H1 (cell line): ENCODE measurements around the gene RPS6KA2. TPM values are rescaled to one million over a fixed set of nuclear protein-coding genes. Genes with fewer than 3 reads are reported as not detected.

Experiments
- CTCF ChIA-PET: fragments of 300-600 bp; sonication (Branson Sonifier 250); formaldehyde crosslinking; loops from one replicate; lab custom pipeline; 2021; ENCODE audit not compliant: partially characterized antibody; lab: Charles Lee
- POLR2A ChIA-PET: fragments of 300-600 bp; sonication (Branson Sonifier 250); formaldehyde crosslinking; loops from one replicate; lab custom pipeline; 2021; ENCODE audit warnings: inconsistent platforms; ENCODE audit not compliant: partially characterized antibody; lab: Charles Lee
- DNase-seq, 2 experiments: peaks; one replicate each; pipeline versions ENCODE4 v3.0.0 to v3.0.0-alpha.2; 2010 to 2022; ENCODE audit warnings: low spot score in 2 of 2, low read depth in 1 of 2, mixed read lengths in 1 of 2
- FAIRE-seq: peaks from 2 replicates; lab custom pipeline; 2011; peaks lifted over from hg19 to GRCh38; lab: Jason Lieb, UNC
- H2AFZ ChIP-seq: 2 replicates; pipeline ENCODE4 v1.8.1; 2012; ENCODE audit warnings: low read length, inconsistent platforms
- H2AK5ac ChIP-seq: 2 replicates; pipeline ENCODE4 v1.6.1; 2013; ENCODE audit warnings: low read depth, low read length
- H2BK120ac ChIP-seq: replicated peaks from 2 replicates; pipeline ENCODE3; 2013; ENCODE audit warnings: low read depth, low read length, inconsistent platforms
- H2BK12ac ChIP-seq: 2 replicates; pipeline ENCODE4 v1.6.1; 2013; ENCODE audit warnings: low read depth, low read length
- H2BK15ac ChIP-seq: 2 replicates; pipeline ENCODE4 v1.6.1; 2013; ENCODE audit warnings: low read length
- H2BK20ac ChIP-seq: 2 replicates; pipeline ENCODE4 v1.6.1; 2013; ENCODE audit warnings: low read length
- H2BK5ac ChIP-seq: 2 replicates; pipeline ENCODE4 v1.6.1; 2013; ENCODE audit warnings: low read depth, low read length
- H3K14ac ChIP-seq: 2 replicates; pipeline ENCODE4 v1.6.1; 2013; ENCODE audit warnings: inconsistent platforms; ENCODE audit not compliant: insufficient read length
- H3K18ac ChIP-seq: 2 replicates; pipeline ENCODE4 v1.6.1; 2013; ENCODE audit warnings: low read length; ENCODE audit errors: extremely low read depth
- H3K23ac ChIP-seq: 2 replicates; pipeline ENCODE4 v1.6.1; 2013; ENCODE audit warnings: inconsistent platforms; ENCODE audit not compliant: insufficient read length
- H3K23me2 ChIP-seq: 2 replicates; pipeline ENCODE4 v1.6.1; 2013; ENCODE audit warnings: low read depth, low read length
- H3K27ac ChIP-seq: 2 replicates; pipeline ENCODE4 v1.6.1; 2011; ENCODE audit warnings: low read depth, low read length, inconsistent platforms
- H3K27me3 ChIP-seq, 4 experiments: replicated peaks in 1 of 4; 1 replicate in 1 of 4; 2 replicates in 3 of 4; pipeline versions ENCODE4 v1.6.1 to v1.8.1; 2011 to 2013; ENCODE audit warnings: low read length in 3 of 4, mild to moderate bottlenecking in 3 of 4, inconsistent platforms in 2 of 4, mixed read lengths in 2 of 4, moderate library complexity in 1 of 4; ENCODE audit not compliant: control insufficient read depth in 3 of 4, insufficient read depth in 3 of 4; ENCODE audit errors: extremely low read depth in 1 of 4
- H3K36me3 ChIP-seq, 4 experiments: 2 replicates each; pipeline versions ENCODE4 v1.6.1 to v1.8.1; 2011 to 2013; ENCODE audit warnings: mild to moderate bottlenecking in 4 of 4, low read length in 3 of 4, moderate library complexity in 2 of 4, control low read depth in 1 of 4, inconsistent platforms in 1 of 4; ENCODE audit not compliant: insufficient read depth in 4 of 4, control insufficient read depth in 2 of 4
- H3K4ac ChIP-seq: replicated peaks from 2 replicates; pipeline ENCODE3; 2013; ENCODE audit warnings: low read length, low read depth, mixed read lengths, inconsistent platforms; ENCODE audit not compliant: insufficient read length
- H3K4me1 ChIP-seq, 4 experiments: replicated peaks in 1 of 4; 1 replicate in 1 of 4; 2 replicates in 3 of 4; pipeline versions ENCODE4 v1.6.1 to v1.8.1; 2011 to 2013; ENCODE audit warnings: low read length in 3 of 4, inconsistent platforms in 2 of 4, mixed read lengths in 1 of 4; ENCODE audit not compliant: insufficient read depth in 4 of 4, control insufficient read depth in 3 of 4
- H3K4me2 ChIP-seq, 2 experiments: 2 replicates each; pipeline versions ENCODE4 v1.6.1 to v1.8.1; 2011 to 2013; ENCODE audit warnings: low read depth in 2 of 2, low read length in 2 of 2, control low read depth in 1 of 2, inconsistent platforms in 1 of 2, mild to moderate bottlenecking in 1 of 2; ENCODE audit not compliant: insufficient read depth in 1 of 2
- H3K4me3 ChIP-seq, 4 experiments: fragments of 200-600, 300-600 bp in 1 of 4; sonication (generic), shearing (Covaris generic), sonication (Bioruptor Twin) in 1 of 4; 2 replicates each; pipeline versions ENCODE4 v1.5.1 to v1.8.1; 2011 to 2016; ENCODE audit warnings: low read length in 4 of 4, low read depth in 3 of 4, control low read depth in 2 of 4, inconsistent platforms in 2 of 4, mild to moderate bottlenecking in 2 of 4, mixed read lengths in 1 of 4, moderate library complexity in 1 of 4; ENCODE audit not compliant: insufficient read depth in 2 of 4; ENCODE audit errors: extremely low read depth in 1 of 4
- H3K56ac ChIP-seq: replicated peaks from 2 replicates; pipeline ENCODE3; 2013; ENCODE audit warnings: low read depth, mild to moderate bottlenecking, mixed read lengths, low read length, inconsistent platforms; ENCODE audit not compliant: insufficient read length
- H3K79me1 ChIP-seq: 2 replicates; pipeline ENCODE4 v1.6.1; 2013; ENCODE audit warnings: low read depth, low read length, control low read depth
- H3K79me2 ChIP-seq, 2 experiments: 2 replicates each; pipeline versions ENCODE4 v1.6.1 to v1.8.1; 2012 to 2013; ENCODE audit warnings: low read length in 2 of 2, mild to moderate bottlenecking in 2 of 2, inconsistent platforms in 1 of 2; ENCODE audit not compliant: insufficient read depth in 2 of 2, control insufficient read depth in 1 of 2
- H3K9ac ChIP-seq, 4 experiments: replicated peaks in 1 of 4; 1 replicate in 1 of 4; 2 replicates in 3 of 4; pipeline versions ENCODE4 v1.6.1 to v1.8.1; 2011 to 2013; ENCODE audit warnings: low read depth in 3 of 4, low read length in 3 of 4, control low read depth in 2 of 4, mild to moderate bottlenecking in 2 of 4, moderate library complexity in 2 of 4, inconsistent platforms in 1 of 4; ENCODE audit errors: extremely low read depth in 1 of 4
- H3K9me3 ChIP-seq, 2 experiments: 2 replicates each; pipeline versions ENCODE4 v1.6.1 to v1.8.1; 2012 to 2013; ENCODE audit warnings: mild to moderate bottlenecking in 2 of 2, moderate library complexity in 2 of 2, control low read depth in 1 of 2, inconsistent platforms in 1 of 2, low read depth in 1 of 2, low read length in 1 of 2, mixed read lengths in 1 of 2; ENCODE audit not compliant: insufficient read depth in 2 of 2
- H4K20me1 ChIP-seq, 2 experiments: replicated peaks in 1 of 2; 2 replicates each; pipeline versions ENCODE3 to v1.8.1; 2011 to 2013; ENCODE audit warnings: inconsistent platforms in 2 of 2, low read length in 2 of 2, mild to moderate bottlenecking in 1 of 2; ENCODE audit not compliant: insufficient read depth in 2 of 2, control insufficient read depth in 1 of 2
- H4K5ac ChIP-seq: 2 replicates; pipeline ENCODE4 v1.6.1; 2013; ENCODE audit warnings: low read length, low read depth, mixed read lengths, inconsistent platforms; ENCODE audit not compliant: insufficient read length
- H4K8ac ChIP-seq: 2 replicates; pipeline ENCODE4 v1.8.0; 2013; ENCODE audit warnings: mild to moderate bottlenecking, moderate library complexity, low read length, inconsistent platforms; ENCODE audit not compliant: insufficient read depth; ENCODE audit errors: extremely low read depth
- H4K91ac ChIP-seq: replicated peaks from 2 replicates; pipeline ENCODE3; 2013; ENCODE audit warnings: low read length, mixed read lengths, inconsistent platforms; ENCODE audit not compliant: insufficient read length
- BACH1 ChIP-seq: IDR thresholded peaks from 2 replicates; pipeline ENCODE4 v1.6.1; 2012; ENCODE audit warnings: low read length, improper control_type of control experiment
- EGR1 ChIP-seq: IDR thresholded peaks from 2 replicates; pipeline ENCODE4 v1.6.1; 2011; ENCODE audit warnings: low read depth, low read length, borderline replicate concordance
- EZH2 ChIP-seq: fragments of 200-600 bp; sonication (generic); IDR thresholded peaks from 2 replicates; pipeline ENCODE4 v1.7.1; 2012; ENCODE audit warnings: low read depth, mild to moderate bottlenecking, moderate library complexity, low read length, inconsistent platforms; ENCODE audit not compliant: severe bottlenecking
- FOSL1 ChIP-seq: IDR thresholded peaks from 2 replicates; pipeline ENCODE4 v1.6.1; 2011; ENCODE audit warnings: mild to moderate bottlenecking, low read depth, low read length, moderate library complexity; ENCODE audit not compliant: insufficient read depth
- HDAC6 ChIP-seq: IDR thresholded peaks from one replicate; pipeline ENCODE4 v1.7.1; 2012; ENCODE audit warnings: low read depth, mild to moderate bottlenecking, inconsistent platforms, low read length, moderate library complexity
- JUN ChIP-seq: IDR thresholded peaks from 2 replicates; pipeline ENCODE4 v1.6.1; 2011; ENCODE audit warnings: low read depth, mild to moderate bottlenecking, improper control_type of control experiment, low read length
- KDM4A ChIP-seq: IDR thresholded peaks from one replicate; pipeline ENCODE4 v1.7.1; 2012; ENCODE audit warnings: low read depth, mild to moderate bottlenecking, moderate library complexity, low read length, inconsistent platforms; ENCODE audit not compliant: severe bottlenecking
- PHF8 ChIP-seq: fragments of 200-600 bp; sonication (generic); conservative IDR thresholded peaks from 2 replicates; pipeline ENCODE4 v1.7.1; 2012; ENCODE audit warnings: low read depth, mild to moderate bottlenecking, inconsistent platforms, low read length, moderate library complexity
- RXRA ChIP-seq: IDR thresholded peaks from 2 replicates; pipeline ENCODE4 v1.6.1; 2011; ENCODE audit warnings: low read depth, mild to moderate bottlenecking, low read length, moderate library complexity; ENCODE audit not compliant: insufficient read depth
- SP1 ChIP-seq: IDR thresholded peaks from 2 replicates; pipeline ENCODE4 v1.6.1; 2011; ENCODE audit warnings: low read depth, low read length
- TCF12 ChIP-seq: IDR thresholded peaks from 2 replicates; pipeline ENCODE4 v1.6.1; 2011; ENCODE audit warnings: low read depth, mild to moderate bottlenecking, low read length
- TEAD4 ChIP-seq: IDR thresholded peaks from 2 replicates; pipeline ENCODE4 v1.6.1; 2012; ENCODE audit warnings: low read depth, low read length, inconsistent platforms, mixed read lengths
- YY1 ChIP-seq: IDR thresholded peaks from 2 replicates; pipeline ENCODE4 v1.6.1; 2011; ENCODE audit warnings: low read depth, mild to moderate bottlenecking, low read length
- WGBS, 2 experiments: shearing (Covaris generic) in 1 of 2; methylation state at CpG; one replicate each; pipeline versions ENCODE4 v1.1.6 to v1.1.7; 2013 to 2015; ENCODE audit warnings: low lambda C conversion rate in 2 of 2, mixed read lengths in 2 of 2, inconsistent platforms in 1 of 2, low coverage in 1 of 2, missing lambda C conversion rate in 1 of 2; ENCODE audit not compliant: insufficient replicate concordance in 2 of 2, insufficient coverage in 1 of 2, insufficient read length in 1 of 2; ENCODE audit errors: extremely low coverage in 1 of 2, missing lambda C conversion rate in 1 of 2; 5-methylcytosine and 5-hydroxymethylcytosine counted together
- polyA plus RNA-seq, 7 experiments: library from polyadenylated mRNA; depleted of rRNA in 3 of 7; stranded (reverse) in 5 of 7; unstranded in 2 of 7; fragments of >200 nt in 5 of 7; fragments of 200-250 nt in 2 of 7; gene quantifications; 1 replicate in 5 of 7; 2 replicates in 1 of 7; 4 replicates in 1 of 7; pipeline versions ENCODE4 v1.2.1 to v1.2.3, GENCODE V29; 2011 to 2013; ENCODE audit warnings: missing spikeins in 2 of 7, mixed read lengths in 2 of 7
- total RNA-seq: library from RNA; stranded (reverse); fragmentation: NEBNext Ultra II Directional; extraction: Animal tissue kit (Norgen Biotek cat#: 25700); gene quantifications from 2 replicates; pipeline ENCODE4 v1.2.1, GENCODE V29; 2021
- TF ChIP-seq, protein P1 (sequence below): IDR thresholded peaks from 2 replicates; pipeline ENCODE4 v1.6.1; 2011; ENCODE audit warnings: low read length, improper control_type of control experiment

RPS6KA2 gene
- total and polyA plus RNA-seq, 2 of the 8 experiments (the other 6 are each of a cell fraction or from before 2014, with no cell fraction given) = 8.8 to 25.7 TPM

DNA sequence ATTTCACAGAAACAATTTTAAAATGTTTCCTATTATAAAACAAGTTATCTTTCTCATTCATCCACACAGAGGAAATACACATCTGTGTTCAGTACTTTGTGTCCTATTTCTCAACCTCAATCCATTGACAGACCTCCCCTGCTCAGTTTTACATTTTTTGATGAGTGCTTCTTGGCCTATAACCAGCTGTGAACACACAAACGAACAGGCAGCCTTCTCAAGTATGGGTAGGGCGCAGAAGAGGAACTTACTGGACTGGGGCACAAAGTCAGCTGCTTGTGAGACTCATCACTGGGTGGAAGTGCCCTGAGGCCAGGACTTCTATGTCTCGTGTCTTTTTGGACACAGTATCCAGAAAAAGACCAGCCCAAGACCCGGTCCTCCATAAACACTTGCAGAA lies 2.8 kb downstream of the RPS6KA2 start:
- no peak overlapping the region for H3K18ac ChIP-seq
- H4K91ac ChIP-seq = no peak overlapping the region
- H3K9ac ChIP-seq = no peak overlapping the region
- H2AFZ ChIP-seq = no peak overlapping the region
- no peak overlapping the region for H3K56ac ChIP-seq
- no peak overlapping the region for H2BK20ac ChIP-seq
- POLR2A ChIA-PET = interaction anchor here (0.6 to 1.2 kb wide), 3 partner anchors 11 to 190 kb away, joined by 3 to 6 read pairs (median 5); no protein-coding TSS in a partner anchor
- H4K20me1 ChIP-seq = peaks cover 2 to 6% of the 10 kb centered on the region in 2 experiments
- no peak overlapping the region for H4K8ac ChIP-seq
- no peak overlapping the region for H3K4me3 ChIP-seq
- no peak overlapping the region for H2BK5ac ChIP-seq
- peaks cover 3% of the 10 kb centered on the region; the same call in 1 of the 2 replicates for H3K79me1 ChIP-seq
- peaks cover 6 to 22% (median 14%) of the 10 kb centered on the region in 4 experiments for H3K4me1 ChIP-seq
- DNase-seq = no peak
- no peak overlapping the region for H4K5ac ChIP-seq
- TF ChIP-seq FOSL1 (no peak), HDAC6 (no peak), JUN (no peak), TCF12 (no peak), SP1 (no peak), RXRA (no peak), EGR1 (no peak), BACH1 (no peak), PHF8 (no peak), TEAD4 (no peak), KDM4A (no peak), EZH2 (no peak), YY1 (no peak)
- TF ChIP-seq, protein P1, sequence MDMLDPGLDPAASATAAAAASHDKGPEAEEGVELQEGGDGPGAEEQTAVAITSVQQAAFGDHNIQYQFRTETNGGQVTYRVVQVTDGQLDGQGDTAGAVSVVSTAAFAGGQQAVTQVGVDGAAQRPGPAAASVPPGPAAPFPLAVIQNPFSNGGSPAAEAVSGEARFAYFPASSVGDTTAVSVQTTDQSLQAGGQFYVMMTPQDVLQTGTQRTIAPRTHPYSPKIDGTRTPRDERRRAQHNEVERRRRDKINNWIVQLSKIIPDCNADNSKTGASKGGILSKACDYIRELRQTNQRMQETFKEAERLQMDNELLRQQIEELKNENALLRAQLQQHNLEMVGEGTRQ = no peak
- H3K27me3 ChIP-seq = peaks cover 0 to 22% (median 12%) of the 10 kb centered on the region in 4 experiments; a peak in 5 of 7 replicates
- no peak overlapping the region for H2BK120ac ChIP-seq
- no peak overlapping the region for H2BK15ac ChIP-seq
- H3K27ac ChIP-seq = no peak overlapping the region
- FAIRE-seq = no peak
- no peak overlapping the region for H3K4me2 ChIP-seq
- 78% methylated on average over 4 of the region's 4 CpGs; no CpG with 5 or more reads in 1 of the 2 experiments for WGBS, 2 experiments
- H3K14ac ChIP-seq = no peak overlapping the region
- H3K23me2 ChIP-seq = peaks cover 7% of the 10 kb centered on the region
- H2AK5ac ChIP-seq = no peak overlapping the region
- H3K9me3 ChIP-seq = no peaks in the 10 kb centered on the region
- H3K23ac ChIP-seq = no peak overlapping the region
- no peaks in the 10 kb centered on the region for H3K36me3 ChIP-seq
- H3K79me2 ChIP-seq = peaks cover 4 to 54% of the 10 kb centered on the region in 2 experiments
- no peak overlapping the region for H2BK12ac ChIP-seq
- no peak overlapping the region for H3K4ac ChIP-seq
- CTCF ChIA-PET = interaction anchor here (0.6 to 1.4 kb wide), 3 partner anchors 149 to 186 kb away, joined by 3 read pairs; no protein-coding TSS in a partner anchor
